K562 (cell line): Measurements from ENCODE around the gene ZCCHC14. TPM values are rescaled to one million over a fixed set of nuclear protein-coding genes. Genes with fewer than 3 reads are reported as not detected.

ENCODE experiments used
- ATAC-seq: fragments of 200-7000 bp; cut with Tn5 transposase; 3 replicates; pipeline ENCODE4 v1.9.1; 2020; ENCODE audit warnings: moderate library complexity
- BruUV-seq: library from RNA; stranded (reverse); fragments of 400-500 nt; replicated peaks from 2 replicates; lab custom pipeline; 2021; lab: Mats Ljungman, UMichigan
- CTCF ChIA-PET: fragments of 300-600 bp; formaldehyde crosslinking; extraction: SDS; loops from one replicate; lab custom pipeline; 2021; ENCODE audit warnings: low intra/inter-chr PET ratio; lab: Yijun Ruan, JAX
- POLR2A ChIA-PET: fragments of 300-600, 350-650 bp; sonication (Branson Sonifier 250); formaldehyde crosslinking; extraction: SDS; loops from one replicate; lab custom pipeline; 2021; ENCODE audit warnings: antibody characterized with exemption, inconsistent platforms; lab: Yijun Ruan, JAX
- DNase-seq, 4 experiments: peaks; one replicate each; pipeline versions ENCODE4 v3.0.0 to v3.0.0-alpha.2; 2011 to 2018; ENCODE audit warnings: low spot score in 3 of 4, mixed read lengths in 3 of 4; ENCODE audit errors: extremely low read depth in 1 of 4
- FAIRE-seq: peaks from 2 replicates; lab custom pipeline; 2011; peaks lifted over from hg19 to GRCh38; lab: Jason Lieb, UNC
- H2AFZ ChIP-seq: 2 replicates; pipeline ENCODE4 v1.6.0; 2011; ENCODE audit warnings: low read depth, low read length, control low read depth, inconsistent platforms
- H3K27ac ChIP-seq: fragments of 200-600 bp; 3 replicates; pipeline ENCODE4 v1.8.0; 2011; ENCODE audit warnings: low read depth, mild to moderate bottlenecking, control low read depth, inconsistent platforms, low read length, moderate library complexity, mixed read lengths; ENCODE audit errors: extremely low read depth
- H3K27me3 ChIP-seq, 2 experiments: fragments of 300-600 bp in 1 of 2; 2 replicates in 1 of 2; 3 replicates in 1 of 2; pipeline versions ENCODE4 v1.6.0 to v1.8.0; 2011; ENCODE audit warnings: inconsistent platforms in 2 of 2, low read length in 2 of 2, mild to moderate bottlenecking in 1 of 2, mixed read lengths in 1 of 2, moderate library complexity in 1 of 2; ENCODE audit not compliant: control insufficient read depth in 2 of 2, insufficient read depth in 2 of 2
- H3K36me3 ChIP-seq: fragments of 300-600 bp; 3 replicates; pipeline ENCODE4 v1.8.0; 2011; ENCODE audit warnings: mild to moderate bottlenecking, low read length, inconsistent platforms; ENCODE audit not compliant: control insufficient read depth, insufficient read depth
- H3K4me1 ChIP-seq, 2 experiments: fragments of 200-600 bp in 1 of 2; replicated peaks in 1 of 2; 2 replicates in 1 of 2; 3 replicates in 1 of 2; pipeline versions ENCODE4 v1.5.1 to v1.8.0; 2011; ENCODE audit warnings: inconsistent platforms in 2 of 2, low read length in 2 of 2, mild to moderate bottlenecking in 1 of 2, mixed read lengths in 1 of 2, moderate library complexity in 1 of 2; ENCODE audit not compliant: control insufficient read depth in 2 of 2, insufficient read depth in 2 of 2
- H3K4me2 ChIP-seq: 2 replicates; pipeline ENCODE4 v1.6.1; 2011; ENCODE audit warnings: low read length, control low read depth, inconsistent platforms, mixed read lengths; ENCODE audit not compliant: insufficient read depth
- H3K4me3 ChIP-seq: fragments of 200-600 bp; sonication (generic), shearing (Covaris generic); 2 replicates; pipeline ENCODE4 v1.5.1; 2016; ENCODE audit warnings: control low read depth, inconsistent platforms
- H3K79me2 ChIP-seq: fragments of 200-600 bp; 3 replicates; pipeline ENCODE4 v1.8.0; 2011; ENCODE audit warnings: low read length, inconsistent platforms; ENCODE audit not compliant: control insufficient read depth, insufficient read depth
- H3K9ac ChIP-seq, 2 experiments: 2 replicates each; pipeline versions ENCODE4 v1.6.0 to v1.6.1; 2011; ENCODE audit warnings: low read depth in 2 of 2, low read length in 2 of 2, control low read depth in 1 of 2, inconsistent platforms in 1 of 2, mild to moderate bottlenecking in 1 of 2, mixed read lengths in 1 of 2; ENCODE audit not compliant: insufficient read depth in 1 of 2
- H3K9me1 ChIP-seq: one replicate; pipeline ENCODE4 v1.6.0; 2011; ENCODE audit warnings: inconsistent platforms, mild to moderate bottlenecking, low read length, moderate library complexity; ENCODE audit not compliant: control insufficient read depth, insufficient read depth
- H3K9me3 ChIP-seq: replicated peaks from 2 replicates; pipeline ENCODE4 v1.5.1; 2011; ENCODE audit warnings: low read depth, low read length, inconsistent platforms; ENCODE audit not compliant: control insufficient read depth, insufficient read depth
- H4K20me1 ChIP-seq: replicated peaks from 2 replicates; pipeline ENCODE4 v1.6.1; 2011; ENCODE audit warnings: low read length, inconsistent platforms, mixed read lengths; ENCODE audit not compliant: control insufficient read depth, insufficient read depth
- BCOR ChIP-seq: fragments of 450-650 bp; IDR thresholded peaks from 2 replicates; pipeline ENCODE4 v1.6.1; 2016
- DNMT1 ChIP-seq: fragments of 450-650 bp; IDR thresholded peaks from 2 replicates; pipeline ENCODE4 v1.6.1; 2016; ENCODE audit warnings: antibody characterized with exemption, mild to moderate bottlenecking
- HLTF ChIP-seq: fragments of 450-650 bp; IDR thresholded peaks from 2 replicates; pipeline ENCODE4 v1.6.1; 2016
- HOMEZ ChIP-seq: fragments of 250-450 bp; sonication (Bioruptor Pico); IDR thresholded peaks from 2 replicates; pipeline ENCODE4 v1.4.0; 2020; ENCODE audit warnings: mild to moderate bottlenecking, moderate library complexity
- MYC ChIP-seq, 2 experiments: fragments of 250-450 bp in 1 of 2; sonication (Bioruptor Pico) in 1 of 2; IDR thresholded peaks; 2 replicates each; pipeline versions ENCODE4 v1.5.1 to v1.6.1; 2012 to 2021; ENCODE audit warnings: low read depth in 2 of 2, borderline replicate concordance in 1 of 2, improper control_type of control experiment in 1 of 2, low read length in 1 of 2, mild to moderate bottlenecking in 1 of 2, moderate library complexity in 1 of 2
- NFXL1 ChIP-seq: fragments of 450-650 bp; formaldehyde crosslinking; IDR thresholded peaks from 2 replicates; pipeline ENCODE4 v1.4.0; 2021; ENCODE audit warnings: mild to moderate bottlenecking
- NR1H2 ChIP-seq: sonication (generic); formaldehyde crosslinking; IDR thresholded peaks from 2 replicates; pipeline ENCODE4 v1.4.0; 2020; ENCODE audit warnings: mild to moderate bottlenecking, missing genetic modification reagents
- PRPF4 ChIP-seq: fragments of 200-400 bp; formaldehyde crosslinking; IDR thresholded peaks from one replicate; pipeline ENCODE4 v1.6.1; 2017; ENCODE audit warnings: low read length, low read depth, mild to moderate bottlenecking; ENCODE audit not compliant: insufficient read depth, poor library complexity, severe bottlenecking
- SNRNP70 ChIP-seq: fragments of 200-400 bp; formaldehyde crosslinking; optimal IDR thresholded peaks from 2 replicates; pipeline ENCODE3; 2017; ENCODE audit warnings: low read depth, low read length
- UBTF ChIP-seq, 2 experiments: IDR thresholded peaks; 2 replicates each; pipeline ENCODE4 v1.6.1; 2012; ENCODE audit warnings: improper control_type of control experiment in 2 of 2, low read depth in 2 of 2, low read length in 2 of 2, borderline replicate concordance in 1 of 2
- ZBTB5 ChIP-seq: fragments of 450-650 bp; IDR thresholded peaks from 2 replicates; pipeline ENCODE4 v1.6.1; 2017; ENCODE audit warnings: antibody characterized with exemption
- ZNF212 ChIP-seq: fragments of 450-650 bp; formaldehyde crosslinking; IDR thresholded peaks from 2 replicates; pipeline ENCODE4 v1.4.0; 2020; ENCODE audit warnings: mild to moderate bottlenecking
- ZNF23 ChIP-seq: fragments of 250-450 bp; sonication (Bioruptor Pico); IDR thresholded peaks from 2 replicates; pipeline ENCODE4 v1.4.0; 2020; ENCODE audit warnings: mild to moderate bottlenecking
- WGBS: fragments of 100-300 bp; shearing (Covaris generic); methylation state at CpG from one replicate; pipeline ENCODE4 v1.1.6; 2016; ENCODE audit warnings: low coverage, mixed read lengths; ENCODE audit not compliant: insufficient coverage; ENCODE audit errors: missing lambda C conversion rate; 5-methylcytosine and 5-hydroxymethylcytosine counted together
- in situ Hi-C: fragments of 300-500 bp; cut with MboI; formaldehyde crosslinking; loops from 4 replicates; pipeline ENCODE4 v1.15.0; 2018; ENCODE audit warnings: inconsistent platforms, mixed read lengths
- intact Hi-C: fragments of 100-400 bp; cut with micrococcal nuclease; formaldehyde crosslinking; loops from 2 replicates; pipeline ENCODE4 v1.14.2; 2022
- polyA plus RNA-seq, 8 experiments: library from polyadenylated mRNA; depleted of rRNA in 4 of 8; stranded (reverse) in 5 of 8; unstranded in 3 of 8; fragments of >200 nt; fragmentation: Nextera tagmentation in 2 of 8; fragmentation: Illumina TruSeq in 1 of 8; extraction: Ambion mirVana in 2 of 8; extraction: Trizol in 1 of 8; gene quantifications; 2 replicates each; pipeline versions ENCODE4 v1.2.1 to v1.2.3, GENCODE V29; 2011 to 2014; ENCODE audit warnings: inconsistent platforms in 1 of 8, missing spikeins in 1 of 8
- total RNA-seq, 7 experiments: library from RNA; depleted of rRNA in 6 of 7; stranded (reverse); fragments of >200 nt in 6 of 7; fragmentation: Illumina TruSeq in 2 of 7; extraction: Trizol in 2 of 7; gene quantifications; 2 replicates each; pipeline versions ENCODE4 v1.2.1 to v1.2.3, GENCODE V29; 2011 to 2021; ENCODE audit warnings: low replicate concordance in 1 of 7

ZCCHC14 gene
- total and polyA plus RNA-seq, 9 of the 15 experiments (the other 6 are each of a cell fraction or from before 2014, with no cell fraction given), result 1.5 to 12.4 (median 2.9) TPM

- TF ChIP-seq ZNF212 (CRISPR knock-in tag) (no peak), DNMT1 (no peak), MYC (IDR thresholded peaks at IDR 0.05; ENCODE audit: low read depth, low read length) (no peak), MYC (CRISPR knock-in tag; IDR thresholded peaks at IDR 0.05; ENCODE audit: borderline replicate concordance, low read depth) (no peak), ZBTB5 (0 out of 2 replicates have a peak, but pooled peaks have one; percentile 23), NFXL1 (CRISPR knock-in tag) (no peak)
Measured at GRCh38 chr16:87502308-87502969, 9.6 kb upstream of the ZCCHC14 start (continued).

- WGBS, result 8% methylated on average over 5 of the region's 5 CpGs
- H3K9ac ChIP-seq, result no peak overlapping the region
- no peaks in the 10 kb centered on the region; the same call in 2 of the 3 replicates for H3K36me3 ChIP-seq
- ATAC-seq (no peak), FAIRE-seq (no peak), DNase-seq (no peak)
- CTCF ChIA-PET, result no interaction called here
- H3K4me3 ChIP-seq, result no peak overlapping the region
- H3K9me1 ChIP-seq, result no peaks in the 10 kb centered on the region
- no peak overlapping the region for H3K27ac ChIP-seq
- POLR2A ChIA-PET, result interaction anchor here (0.7 kb wide), 1 partner anchor 20 kb away, joined by 4 read pairs; no protein-coding TSS in a partner anchor
- intact Hi-C loops (no loop called here), in situ Hi-C loops (no loop called here)
- H2AFZ ChIP-seq, result no peak overlapping the region
- no peaks in the 10 kb centered on the region for H3K79me2 ChIP-seq
- H3K4me1 ChIP-seq, result peaks cover 0 to 2% of the 10 kb centered on the region in 2 experiments; a peak in 2 of 5 replicates
- H3K27me3 ChIP-seq, result peaks cover 8 to 26% of the 10 kb centered on the region in 2 experiments
- H3K4me2 ChIP-seq, result no peak overlapping the region
- H4K20me1 ChIP-seq, result no peaks in the 10 kb centered on the region
- no TSS peak for BruUV-seq
- H3K9me3 ChIP-seq, result peaks cover 6% of the 10 kb centered on the region; the same call in 1 of the 2 replicates
- TF ChIP-seq BCOR (no peak), ZNF23 (CRISPR knock-in tag) (no peak), HLTF (no peak), SNRNP70 (no peak), NR1H2 (CRISPR knock-in tag) (no peak), UBTF (IDR thresholded peaks at IDR 0.05; ENCODE audit: borderline replicate concordance in 1 of 2, low read depth in 2 of 2, low read length in 2 of 2) (no peak), HOMEZ (CRISPR knock-in tag) (no peak), PRPF4 (no peak)
Measured at GRCh38 chr16:87501117-87501516, 8.3 kb upstream of the ZCCHC14 start.
